Measurements from ENCODE around the gene KRTAP10-7.
"Not testable (repeated sequence)": the region's sequence is repeated elsewhere in the genome, so short reads cannot be mapped to it uniquely, and the experiment has no call there.

Gene KRTAP10-7

DNA sequence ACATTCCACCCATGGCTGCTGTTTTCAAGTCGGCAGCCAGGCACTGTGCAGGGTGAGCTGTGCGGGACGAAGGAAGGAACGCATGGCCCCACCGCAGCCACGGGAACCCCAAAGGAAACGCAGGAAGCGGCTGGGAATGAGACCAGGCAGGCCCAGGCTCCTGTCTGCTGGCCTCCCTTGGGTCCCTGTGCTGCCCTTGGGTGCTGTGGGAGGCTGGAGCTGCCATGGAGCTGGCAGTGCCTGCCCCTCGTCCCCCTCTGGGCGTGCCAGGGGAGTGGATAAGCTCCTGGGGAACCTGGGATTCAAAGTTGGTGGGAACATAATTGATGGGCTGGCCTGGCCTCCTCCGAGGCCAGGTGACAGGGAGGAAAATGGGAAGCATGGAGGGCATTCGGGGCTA lies 32.1 kb upstream of the KRTAP10-7 start:
- no peak overlapping the region for H3K4me3 ChIP-seq (ENCODE audit: control insufficient read depth, low read depth, low read length)
- TF ChIP-seq, protein P1, sequence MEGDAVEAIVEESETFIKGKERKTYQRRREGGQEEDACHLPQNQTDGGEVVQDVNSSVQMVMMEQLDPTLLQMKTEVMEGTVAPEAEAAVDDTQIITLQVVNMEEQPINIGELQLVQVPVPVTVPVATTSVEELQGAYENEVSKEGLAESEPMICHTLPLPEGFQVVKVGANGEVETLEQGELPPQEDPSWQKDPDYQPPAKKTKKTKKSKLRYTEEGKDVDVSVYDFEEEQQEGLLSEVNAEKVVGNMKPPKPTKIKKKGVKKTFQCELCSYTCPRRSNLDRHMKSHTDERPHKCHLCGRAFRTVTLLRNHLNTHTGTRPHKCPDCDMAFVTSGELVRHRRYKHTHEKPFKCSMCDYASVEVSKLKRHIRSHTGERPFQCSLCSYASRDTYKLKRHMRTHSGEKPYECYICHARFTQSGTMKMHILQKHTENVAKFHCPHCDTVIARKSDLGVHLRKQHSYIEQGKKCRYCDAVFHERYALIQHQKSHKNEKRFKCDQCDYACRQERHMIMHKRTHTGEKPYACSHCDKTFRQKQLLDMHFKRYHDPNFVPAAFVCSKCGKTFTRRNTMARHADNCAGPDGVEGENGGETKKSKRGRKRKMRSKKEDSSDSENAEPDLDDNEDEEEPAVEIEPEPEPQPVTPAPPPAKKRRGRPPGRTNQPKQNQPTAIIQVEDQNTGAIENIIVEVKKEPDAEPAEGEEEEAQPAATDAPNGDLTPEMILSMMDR (conservative IDR thresholded peaks at IDR 0.05; ENCODE audit: control insufficient read depth, insufficient read depth, low read depth, low read length): no peak
- DNase-seq (ENCODE audit: low read depth): no peak

DNA sequence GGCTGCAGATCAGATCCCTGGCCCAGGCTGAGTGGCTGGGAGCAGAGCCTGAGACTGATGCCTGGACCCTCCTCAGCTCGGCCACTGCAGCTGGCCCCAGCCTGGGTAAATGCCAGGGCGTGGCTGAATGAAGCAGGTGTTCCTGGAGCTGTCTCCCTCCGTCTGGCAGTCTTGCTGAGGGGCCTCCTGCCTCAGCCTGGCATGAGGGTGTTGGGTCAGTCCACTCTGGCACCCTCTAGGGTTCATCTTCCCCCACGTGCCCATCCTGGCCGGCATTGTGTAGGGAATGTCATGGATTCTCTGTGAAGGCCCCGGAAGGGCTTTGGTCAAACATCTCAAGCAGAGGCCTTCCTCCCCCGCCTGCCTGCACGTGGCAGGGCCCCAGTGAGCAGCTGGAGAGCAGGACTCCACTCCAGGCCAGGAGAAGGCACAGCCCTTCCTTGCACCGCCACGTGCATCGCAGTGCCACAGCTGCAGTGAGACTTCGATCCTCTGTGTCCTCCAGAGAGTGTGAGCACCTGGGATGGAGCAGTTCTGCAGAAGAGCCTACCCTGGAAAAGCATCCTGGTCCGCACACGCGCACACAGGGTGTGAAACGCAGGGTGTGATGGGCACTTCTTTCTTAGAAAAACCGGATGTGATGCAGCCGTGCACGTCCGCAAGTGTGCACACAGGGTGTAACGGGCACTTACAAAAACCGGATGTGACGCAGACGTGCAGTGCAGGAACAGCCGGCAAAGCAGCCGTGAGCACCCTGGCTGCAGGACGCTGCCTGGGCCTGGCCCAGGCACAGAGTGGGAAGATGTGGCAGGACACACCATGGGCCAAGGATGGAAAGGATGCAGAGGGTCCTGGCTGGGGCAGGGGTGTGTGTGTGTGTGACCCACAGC lies 31.5 kb upstream of the KRTAP10-7 start:
- DNase-seq (ENCODE audit: low read depth): no peak

DNA sequence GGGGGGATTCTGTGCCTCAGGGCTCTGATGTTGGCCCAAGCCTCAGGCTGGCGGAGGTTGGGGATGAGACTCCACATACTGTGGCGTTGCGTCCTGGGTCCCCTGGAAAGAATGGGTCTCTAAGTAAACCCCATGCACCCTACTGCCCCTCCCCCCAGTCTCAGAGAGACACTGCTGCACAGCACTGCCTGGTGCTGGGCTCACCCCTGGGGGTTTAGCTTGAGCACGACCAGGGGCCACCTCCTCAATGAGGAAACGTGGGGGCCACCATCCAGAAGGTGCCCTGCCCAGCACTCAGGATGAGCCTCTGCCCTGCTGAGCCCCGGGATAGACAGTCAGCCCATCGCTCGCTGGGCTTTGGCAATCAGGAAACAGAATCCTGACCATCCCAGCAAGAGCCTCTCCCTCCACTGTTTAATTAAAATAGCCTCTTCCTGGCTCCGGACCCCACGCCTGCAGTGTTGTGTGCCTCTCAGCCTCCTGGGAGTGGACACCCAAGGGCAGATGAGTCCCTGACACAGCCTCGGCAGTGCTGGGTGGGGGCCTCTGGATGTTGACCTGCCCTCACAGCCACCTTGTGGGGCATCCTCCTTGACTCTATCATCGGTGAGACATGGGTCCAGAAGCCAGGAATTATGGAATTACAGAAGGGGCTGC lies 30.4 kb upstream of the KRTAP10-7 start:
- DNase-seq (ENCODE audit: low read depth): no peak
- TF ChIP-seq, protein P1 (conservative IDR thresholded peaks at IDR 0.05; ENCODE audit: control insufficient read depth, insufficient read depth, low read depth, low read length): no peak
- no peak overlapping the region for H3K4me3 ChIP-seq (ENCODE audit: control insufficient read depth, low read depth, low read length)

More for the DNA sequence above, 31.5 kb upstream of the KRTAP10-7 start:
- no peak overlapping the region for H3K4me3 ChIP-seq (ENCODE audit: control insufficient read depth, low read depth, low read length)
- TF ChIP-seq, protein P1 (conservative IDR thresholded peaks at IDR 0.05; ENCODE audit: control insufficient read depth, insufficient read depth, low read depth, low read length): no peak

DNA sequence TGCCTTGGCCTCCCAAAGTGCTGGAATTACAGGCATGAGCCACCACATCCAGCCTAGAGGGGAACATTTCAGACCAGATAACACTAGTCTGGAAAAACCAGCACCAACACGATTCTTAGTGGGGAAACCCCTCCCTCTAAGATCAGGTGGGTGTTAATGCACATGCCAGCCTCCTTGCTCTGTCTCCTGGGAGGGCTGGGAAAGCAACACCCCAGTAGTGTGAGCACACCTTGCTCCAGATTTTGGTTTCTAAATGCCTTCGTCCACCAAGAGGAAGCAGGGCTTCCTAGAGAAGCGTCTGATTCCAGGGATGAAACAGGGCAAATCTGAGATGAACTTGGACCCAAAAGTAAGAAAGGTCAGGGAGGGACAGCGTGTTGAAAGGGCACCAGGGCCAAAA lies 29.1 kb upstream of the KRTAP10-7 start:
- TF ChIP-seq, protein P1 (conservative IDR thresholded peaks at IDR 0.05; ENCODE audit: control insufficient read depth, insufficient read depth, low read depth, low read length): no peak
- H3K4me3 ChIP-seq (ENCODE audit: control insufficient read depth, low read depth, low read length): no peak overlapping the region
- DNase-seq (ENCODE audit: low read depth): no peak

DNA sequence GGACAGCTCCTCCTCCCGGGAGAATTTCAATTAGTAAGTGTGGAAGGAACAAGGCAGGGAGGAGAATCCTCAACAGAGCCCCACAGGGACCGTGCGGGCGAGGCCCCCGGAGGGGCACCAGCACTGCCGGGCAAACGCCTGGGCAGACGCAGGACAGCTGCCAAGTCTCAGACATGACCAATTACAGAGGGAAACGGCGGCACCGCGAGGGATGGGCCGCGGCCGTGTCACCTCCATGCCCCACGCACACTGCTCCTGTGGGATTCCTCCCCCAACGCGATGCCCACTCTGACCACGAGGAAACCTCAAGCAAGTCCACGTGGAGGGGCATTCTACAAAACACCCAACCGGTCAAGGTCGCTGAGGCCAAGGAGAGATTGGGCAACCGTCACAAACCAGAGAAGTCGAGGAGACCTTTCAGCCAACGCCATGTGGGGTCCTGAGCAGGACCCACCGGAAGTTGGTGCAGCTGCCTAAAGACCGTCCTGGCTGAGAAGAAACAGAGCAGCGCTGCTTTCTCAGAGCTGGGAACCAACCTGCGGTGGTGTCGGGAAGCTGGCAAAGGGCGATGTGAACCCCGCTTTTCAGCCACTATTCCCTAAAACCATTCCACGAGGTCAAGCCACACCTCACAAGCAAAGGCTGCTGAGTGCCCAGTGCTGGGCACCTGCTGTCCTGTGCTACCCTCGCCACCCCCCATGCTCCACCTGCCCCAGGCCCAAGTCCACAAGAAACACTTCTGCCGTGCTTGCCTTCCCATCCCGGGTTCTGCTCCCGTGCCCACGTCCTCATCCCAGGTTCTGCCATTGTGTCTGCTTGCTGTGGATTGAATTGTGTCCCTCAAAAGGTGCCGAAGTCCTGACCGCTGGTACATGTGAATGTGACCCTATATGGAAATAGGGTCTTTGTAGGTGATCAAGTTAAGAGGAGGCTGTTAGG lies 28.3 kb upstream of the KRTAP10-7 start:
- H3K4me3 ChIP-seq (ENCODE audit: control insufficient read depth, low read depth, low read length): no peak overlapping the region
- no peak for DNase-seq (ENCODE audit: low read depth)
- TF ChIP-seq, protein P1 (conservative IDR thresholded peaks at IDR 0.05; ENCODE audit: control insufficient read depth, insufficient read depth, low read depth, low read length): no peak

DNA sequence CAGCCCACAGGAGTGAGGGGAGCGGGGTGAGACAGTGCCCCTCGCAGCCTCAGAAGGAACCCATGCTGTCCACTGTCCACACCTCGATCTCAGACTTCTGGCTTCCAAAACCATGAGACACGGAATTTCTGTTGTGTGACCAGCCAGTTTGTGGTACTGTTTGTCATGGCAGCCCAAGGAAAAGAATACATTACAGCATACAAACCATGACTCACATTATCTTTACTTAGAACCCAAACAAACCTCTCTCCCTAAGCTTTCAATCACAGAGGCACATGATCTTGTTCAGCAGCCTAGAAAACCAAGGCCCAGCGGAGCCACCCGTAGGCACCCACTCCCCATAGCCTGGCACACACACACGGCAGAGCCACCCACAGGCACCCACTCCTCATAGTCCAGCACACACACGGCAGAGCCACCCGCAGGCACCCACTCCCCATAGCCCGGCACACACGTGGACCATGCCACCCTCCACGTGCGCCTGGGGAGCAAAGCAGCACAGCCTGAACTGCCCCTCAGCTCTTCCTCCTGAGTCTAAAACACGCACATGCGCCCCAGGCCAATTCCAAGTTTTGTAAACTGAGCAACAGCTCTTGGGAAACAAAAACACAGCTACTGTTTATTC lies 27.3 kb upstream of the KRTAP10-7 start:
- TF ChIP-seq, protein P1 (conservative IDR thresholded peaks at IDR 0.05; ENCODE audit: control insufficient read depth, insufficient read depth, low read depth, low read length): no peak
- no peak for DNase-seq (ENCODE audit: low read depth)
- H3K4me3 ChIP-seq (ENCODE audit: control insufficient read depth, low read depth, low read length): no peak overlapping the region

DNA sequence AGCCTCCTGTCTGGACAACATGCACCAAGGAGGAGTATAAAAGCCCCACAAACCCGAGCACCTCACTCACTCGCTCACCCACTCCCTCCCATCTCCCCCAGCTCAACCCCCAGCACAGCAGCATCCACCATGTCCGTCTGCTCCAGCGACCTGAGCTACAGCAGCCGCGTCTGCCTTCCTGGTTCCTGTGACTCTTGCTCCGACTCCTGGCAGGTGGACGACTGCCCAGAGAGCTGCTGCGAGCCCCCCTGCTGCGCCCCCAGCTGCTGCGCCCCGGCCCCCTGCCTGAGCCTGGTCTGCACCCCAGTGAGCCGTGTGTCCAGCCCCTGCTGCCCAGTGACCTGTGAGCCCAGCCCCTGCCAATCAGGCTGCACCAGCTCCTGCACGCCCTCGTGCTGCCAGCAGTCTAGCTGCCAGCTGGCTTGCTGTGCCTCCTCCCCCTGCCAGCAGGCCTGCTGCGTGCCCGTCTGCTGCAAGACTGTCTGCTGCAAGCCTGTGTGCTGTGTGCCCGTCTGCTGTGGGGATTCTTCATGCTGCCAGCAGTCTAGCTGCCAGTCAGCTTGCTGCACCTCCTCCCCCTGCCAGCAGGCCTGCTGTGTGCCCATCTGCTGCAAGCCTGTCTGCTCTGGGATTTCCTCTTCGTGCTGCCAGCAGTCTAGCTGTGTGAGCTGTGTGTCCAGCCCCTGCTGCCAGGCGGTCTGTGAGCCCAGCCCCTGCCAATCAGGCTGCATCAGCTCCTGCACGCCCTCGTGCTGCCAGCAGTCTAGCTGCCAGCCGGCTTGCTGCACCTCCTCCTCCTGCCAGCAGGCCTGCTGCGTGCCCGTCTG lies 26.6 kb upstream of the KRTAP10-7 start, which contains the start of gene KRTAP10-4:
KRTAP10-4 (plus strand) TSS at position 100 of the 827 bp plus-strand sequence; CDS start at position 130, 30 bp downstream.
- DNase-seq (ENCODE audit: low read depth): not testable (repeated sequence)

More for the DNA sequence above, 26.6 kb upstream of the KRTAP10-7 start, which contains the start of gene KRTAP10-4:
- not testable (repeated sequence) for H3K4me3 ChIP-seq (ENCODE audit: control insufficient read depth, low read depth, low read length)
